Right lobe of liver (tissue), 4 donors: ENCODE measurements around the gene PFN3.

Experiments used
- POLR2A ChIP-seq: fragments of 450-650 bp; IDR thresholded peaks from one replicate; pipeline ENCODE4 v1.6.1; 2017; ENCODE audit warnings: antibody characterized with exemption, mild to moderate bottlenecking
- TF ChIP-seq, protein P1 (sequence below), 4 donors: fragments of 200-600 bp in 3 of 4; fragments of 450-650 bp in 1 of 4; IDR thresholded peaks; one replicate each; pipeline versions ENCODE4 v1.5.1 to v1.8.0; 2016 to 2022; ENCODE audit warnings: antibody characterized with exemption in 4 of 4, mild to moderate bottlenecking in 2 of 4
- donor health status: DM: no; HTN: no; CAD: no.
- donor health status: DM: no; HTN: no; CAD: no.
- donor health status: DM: no; HTN: yes; CAD: no.

DNA sequence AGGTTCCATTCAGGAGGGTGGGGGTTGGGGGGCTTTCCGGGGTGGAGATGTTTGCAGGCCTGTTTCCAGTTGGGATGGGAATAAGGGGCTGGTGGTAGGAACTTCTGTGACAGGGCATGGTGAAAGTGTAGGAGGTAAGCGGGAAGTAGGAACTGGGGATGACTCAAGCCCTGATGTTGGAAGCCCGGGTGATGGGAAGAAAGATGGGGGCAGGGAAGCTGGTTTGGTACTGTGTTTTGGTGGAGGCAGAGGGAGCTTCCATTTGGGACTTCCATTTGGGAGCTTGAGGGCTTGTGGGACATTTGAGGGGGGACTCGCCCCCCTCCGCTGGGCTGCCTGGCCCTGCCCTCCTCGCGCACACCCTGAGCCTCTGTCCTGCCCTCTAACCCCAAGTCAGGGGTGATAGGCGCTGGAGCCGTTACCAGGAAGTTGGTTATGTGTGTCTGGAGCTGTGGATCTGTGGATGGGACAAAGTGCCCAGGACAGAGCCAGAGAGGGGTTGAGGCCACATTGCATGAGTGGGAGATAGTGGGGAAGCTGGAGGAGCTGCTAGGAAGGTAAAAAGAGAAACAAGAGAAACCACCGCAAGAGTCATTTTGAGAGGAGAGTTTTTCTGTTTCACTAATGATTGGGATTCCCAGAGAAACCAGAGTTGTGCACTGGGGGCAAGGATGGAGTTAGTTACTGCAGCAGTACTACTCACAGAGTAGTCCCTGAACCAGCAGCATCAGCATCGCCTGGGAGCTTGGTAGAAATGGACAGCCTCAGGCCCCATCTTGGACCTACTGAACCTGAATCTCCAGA is 36.1 kb downstream of the PFN3 start:
- TF ChIP-seq POLR2A, result no peak
- TF ChIP-seq, protein P1, sequence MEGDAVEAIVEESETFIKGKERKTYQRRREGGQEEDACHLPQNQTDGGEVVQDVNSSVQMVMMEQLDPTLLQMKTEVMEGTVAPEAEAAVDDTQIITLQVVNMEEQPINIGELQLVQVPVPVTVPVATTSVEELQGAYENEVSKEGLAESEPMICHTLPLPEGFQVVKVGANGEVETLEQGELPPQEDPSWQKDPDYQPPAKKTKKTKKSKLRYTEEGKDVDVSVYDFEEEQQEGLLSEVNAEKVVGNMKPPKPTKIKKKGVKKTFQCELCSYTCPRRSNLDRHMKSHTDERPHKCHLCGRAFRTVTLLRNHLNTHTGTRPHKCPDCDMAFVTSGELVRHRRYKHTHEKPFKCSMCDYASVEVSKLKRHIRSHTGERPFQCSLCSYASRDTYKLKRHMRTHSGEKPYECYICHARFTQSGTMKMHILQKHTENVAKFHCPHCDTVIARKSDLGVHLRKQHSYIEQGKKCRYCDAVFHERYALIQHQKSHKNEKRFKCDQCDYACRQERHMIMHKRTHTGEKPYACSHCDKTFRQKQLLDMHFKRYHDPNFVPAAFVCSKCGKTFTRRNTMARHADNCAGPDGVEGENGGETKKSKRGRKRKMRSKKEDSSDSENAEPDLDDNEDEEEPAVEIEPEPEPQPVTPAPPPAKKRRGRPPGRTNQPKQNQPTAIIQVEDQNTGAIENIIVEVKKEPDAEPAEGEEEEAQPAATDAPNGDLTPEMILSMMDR (IDR thresholded peaks at IDR 0.05), result no peak
